ENCODE results near the gene POU2F1. TPM values are rescaled to one million over a fixed set of nuclear protein-coding genes. Genes with fewer than 3 reads are reported as not detected.

POU2F1 gene
- total RNA-seq, 1 experiment from 2014 or later: 25.0 TPM

DNA sequence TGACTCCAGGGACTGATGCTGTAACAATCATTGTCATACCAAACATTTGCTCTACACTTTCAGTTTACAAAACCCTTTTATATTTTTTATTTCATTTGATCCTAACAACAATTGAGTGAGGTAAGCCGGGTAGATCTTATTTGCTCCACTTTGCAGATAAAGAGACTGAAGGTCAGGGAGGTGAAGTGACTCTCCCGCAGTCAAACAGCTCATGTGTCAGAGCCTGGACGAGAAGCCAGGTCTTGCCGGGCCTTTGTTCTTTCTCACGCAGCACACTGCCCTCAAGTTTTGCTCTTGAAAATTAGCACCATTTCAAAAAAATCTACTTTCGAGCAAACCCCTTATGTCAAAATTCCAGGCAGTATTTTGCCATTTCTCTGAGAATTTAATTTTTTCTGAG, 232.4 kb downstream of the POU2F1 start:
- no peak for DNase-seq (ENCODE audit: low spot score)
- Histone ChIP-seq H3K4me1 (ENCODE audit: insufficient read depth, low read length, poor library complexity, severe bottlenecking) (no peaks in the 10 kb centered on the region), H3K4me3 (ENCODE audit: low read depth, low read length, poor library complexity, severe bottlenecking) (no peak overlapping the region), H3K9me3 (ENCODE audit: low read depth, low read length, poor library complexity, severe bottlenecking) (no peaks in the 10 kb centered on the region), H3K27me3 (replicated peaks; ENCODE audit: insufficient read depth, low read depth, low read length, poor library complexity) (no peaks in the 10 kb centered on the region), H3K36me3 (ENCODE audit: insufficient read depth, low read length, poor library complexity, severe bottlenecking) (no peaks in the 10 kb centered on the region), H3K27ac (ENCODE audit: low read depth, low read length, poor library complexity, severe bottlenecking) (no peak overlapping the region)
- ChIA-PET CTCF (no interaction called here), POLR2A (ENCODE audit: low non-redundant PET) (no interaction called here)
- no TSS peak for BruUV-seq (replicated peaks)
- TF ChIP-seq, protein P1, sequence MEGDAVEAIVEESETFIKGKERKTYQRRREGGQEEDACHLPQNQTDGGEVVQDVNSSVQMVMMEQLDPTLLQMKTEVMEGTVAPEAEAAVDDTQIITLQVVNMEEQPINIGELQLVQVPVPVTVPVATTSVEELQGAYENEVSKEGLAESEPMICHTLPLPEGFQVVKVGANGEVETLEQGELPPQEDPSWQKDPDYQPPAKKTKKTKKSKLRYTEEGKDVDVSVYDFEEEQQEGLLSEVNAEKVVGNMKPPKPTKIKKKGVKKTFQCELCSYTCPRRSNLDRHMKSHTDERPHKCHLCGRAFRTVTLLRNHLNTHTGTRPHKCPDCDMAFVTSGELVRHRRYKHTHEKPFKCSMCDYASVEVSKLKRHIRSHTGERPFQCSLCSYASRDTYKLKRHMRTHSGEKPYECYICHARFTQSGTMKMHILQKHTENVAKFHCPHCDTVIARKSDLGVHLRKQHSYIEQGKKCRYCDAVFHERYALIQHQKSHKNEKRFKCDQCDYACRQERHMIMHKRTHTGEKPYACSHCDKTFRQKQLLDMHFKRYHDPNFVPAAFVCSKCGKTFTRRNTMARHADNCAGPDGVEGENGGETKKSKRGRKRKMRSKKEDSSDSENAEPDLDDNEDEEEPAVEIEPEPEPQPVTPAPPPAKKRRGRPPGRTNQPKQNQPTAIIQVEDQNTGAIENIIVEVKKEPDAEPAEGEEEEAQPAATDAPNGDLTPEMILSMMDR (conservative IDR thresholded peaks at IDR 0.05; ENCODE audit: low read depth, low read length): no peak
- no peak for TF ChIP-seq EZH2 (IDR thresholded peaks at IDR 0.05; ENCODE audit: borderline replicate concordance, low read depth, low read length, poor library complexity, severe bottlenecking)
- intact Hi-C loops (cut with micrococcal nuclease; ENCODE audit: unreplicated experiment): no loop called here

- no peaks in the 10 kb centered on the region for H3K27me3 ChIP-seq (replicated peaks; ENCODE audit: insufficient read depth, low read depth, low read length, poor library complexity)
- no peak for DNase-seq (ENCODE audit: low spot score)
- TF ChIP-seq EZH2 (IDR thresholded peaks at IDR 0.05; ENCODE audit: borderline replicate concordance, low read depth, low read length, poor library complexity, severe bottlenecking): no peak
- TF ChIP-seq, protein P1 (conservative IDR thresholded peaks at IDR 0.05; ENCODE audit: low read depth, low read length): no peak
- H3K36me3 ChIP-seq (ENCODE audit: insufficient read depth, low read length, poor library complexity, severe bottlenecking): no peaks in the 10 kb centered on the region
- BruUV-seq (replicated peaks): no TSS peak
- POLR2A ChIA-PET (ENCODE audit: low non-redundant PET): interaction anchor here (0.6 kb wide), 1 partner anchor 80 kb away, joined by 3 read pairs; no protein-coding TSS in a partner anchor
- no peaks in the 10 kb centered on the region for H3K9me3 ChIP-seq (ENCODE audit: low read depth, low read length, poor library complexity, severe bottlenecking)
- intact Hi-C loops (cut with micrococcal nuclease; ENCODE audit: unreplicated experiment): no loop called here
- H3K27ac ChIP-seq (ENCODE audit: low read depth, low read length, poor library complexity, severe bottlenecking): no peak overlapping the region
- no peaks in the 10 kb centered on the region for H3K4me1 ChIP-seq (ENCODE audit: insufficient read depth, low read length, poor library complexity, severe bottlenecking)
- CTCF ChIA-PET: interaction anchor here (0.8 kb wide), 1 partner anchor 234 kb away, joined by 8 read pairs; the partner anchor contains the start of gene POU2F1
- H3K4me3 ChIP-seq (ENCODE audit: low read depth, low read length, poor library complexity, severe bottlenecking): peak overlapping the region; percentile 68
Measured at GRCh38 chr1:167454304-167454893, 233.7 kb downstream of the POU2F1 start.

DNA sequence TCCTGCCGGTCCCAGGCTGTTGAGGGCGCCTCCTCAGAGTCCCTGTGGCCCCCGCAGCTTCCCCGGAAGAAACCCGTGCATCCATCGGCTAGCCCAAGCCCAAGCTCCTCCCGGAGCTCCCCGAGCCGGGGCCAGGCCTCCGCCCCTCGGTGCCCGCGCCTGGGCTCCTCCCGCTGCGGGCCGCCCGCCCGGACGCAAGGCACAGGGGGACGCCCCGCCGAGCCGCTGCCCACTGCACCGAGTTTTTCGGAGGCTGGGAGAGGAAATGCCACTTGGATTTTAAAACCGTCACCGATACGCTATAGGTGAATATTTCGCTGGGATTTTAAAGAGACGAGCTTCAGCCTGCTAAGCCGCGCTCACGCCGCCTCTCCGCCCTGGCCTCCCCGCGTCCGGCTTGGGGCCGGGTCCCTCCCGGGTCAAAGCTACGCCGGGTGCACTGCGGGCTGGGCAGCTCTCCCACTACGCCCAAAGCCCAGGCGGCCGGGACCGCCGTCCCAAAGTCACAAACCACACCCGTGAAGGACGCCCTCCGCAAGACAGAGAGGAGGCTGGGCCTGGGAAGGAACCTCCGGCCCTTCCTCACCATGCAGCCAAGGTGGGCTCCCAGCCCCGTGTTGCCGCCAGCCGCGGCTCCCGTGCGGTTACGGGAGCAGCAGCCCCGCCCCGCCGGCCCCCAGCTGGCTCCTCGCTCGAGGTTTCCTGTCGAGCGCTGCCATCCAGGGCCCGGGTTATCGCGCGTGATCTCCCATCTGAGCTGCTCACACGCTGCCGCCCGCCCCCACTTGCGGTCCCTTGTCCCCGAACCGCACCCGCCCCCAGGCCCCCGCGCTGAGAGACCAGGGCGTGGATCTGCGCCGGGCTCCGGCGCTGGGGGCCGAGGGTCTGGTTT, 234.5 kb downstream of the POU2F1 start:
- no peak for TF ChIP-seq EZH2 (IDR thresholded peaks at IDR 0.05; ENCODE audit: borderline replicate concordance, low read depth, low read length, poor library complexity, severe bottlenecking)
- TF ChIP-seq, protein P1 (conservative IDR thresholded peaks at IDR 0.05; ENCODE audit: low read depth, low read length): no peak
- Histone ChIP-seq H3K27me3 (replicated peaks; ENCODE audit: insufficient read depth, low read depth, low read length, poor library complexity) (no peaks in the 10 kb centered on the region), H3K4me1 (ENCODE audit: insufficient read depth, low read length, poor library complexity, severe bottlenecking) (no peaks in the 10 kb centered on the region), H3K27ac (ENCODE audit: low read depth, low read length, poor library complexity, severe bottlenecking) (peak overlapping the region; percentile 9), H3K36me3 (ENCODE audit: insufficient read depth, low read length, poor library complexity, severe bottlenecking) (no peaks in the 10 kb centered on the region), H3K9me3 (ENCODE audit: low read depth, low read length, poor library complexity, severe bottlenecking) (no peaks in the 10 kb centered on the region), H3K4me3 (ENCODE audit: low read depth, low read length, poor library complexity, severe bottlenecking) (peak overlapping the region; percentile 68)
- POLR2A ChIA-PET (ENCODE audit: low non-redundant PET): no interaction called here
- BruUV-seq (replicated peaks): no TSS peak
- CTCF ChIA-PET: interaction anchor here (0.8 kb wide), 1 partner anchor 235 kb away, joined by 8 read pairs; the partner anchor contains the start of gene POU2F1
- peak; percentile 52 for DNase-seq (ENCODE audit: low spot score)
- intact Hi-C loops (cut with micrococcal nuclease; ENCODE audit: unreplicated experiment): no loop called here
